Measurements from ENCODE around the gene SMG7. TPM values are rescaled to one million over a fixed set of nuclear protein-coding genes. Genes with fewer than 3 reads are reported as not detected.

Gene SMG7
- total RNA-seq, 1 donor from 2014 or later = 71.8 TPM

DNA sequence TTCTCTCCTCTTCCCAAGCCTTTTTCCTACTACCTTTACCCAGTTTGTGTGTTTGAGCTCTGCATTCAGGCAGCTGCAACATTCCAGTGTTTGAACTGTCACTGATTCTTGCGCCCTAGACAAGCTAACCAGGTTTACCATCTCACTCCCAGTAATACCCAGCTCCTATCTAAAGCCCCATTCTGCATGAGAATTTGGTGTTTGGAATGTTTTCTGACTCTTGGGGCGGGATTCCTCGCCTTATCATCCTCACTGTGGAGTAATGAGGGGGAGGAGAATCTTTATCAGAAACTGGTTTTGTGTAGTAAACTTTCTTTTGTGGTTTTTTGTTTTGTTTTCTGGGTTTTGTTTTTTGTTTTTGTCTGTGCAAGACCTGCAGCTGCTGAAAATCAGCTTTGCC lies 81.5 kb downstream of the SMG7 start:
- DNase-seq (ENCODE audit: low spot score, unreplicated experiment) = no peak
- H3K4me3 Mint-ChIP-seq (ENCODE audit: low read depth) = no peak overlapping the region

DNA sequence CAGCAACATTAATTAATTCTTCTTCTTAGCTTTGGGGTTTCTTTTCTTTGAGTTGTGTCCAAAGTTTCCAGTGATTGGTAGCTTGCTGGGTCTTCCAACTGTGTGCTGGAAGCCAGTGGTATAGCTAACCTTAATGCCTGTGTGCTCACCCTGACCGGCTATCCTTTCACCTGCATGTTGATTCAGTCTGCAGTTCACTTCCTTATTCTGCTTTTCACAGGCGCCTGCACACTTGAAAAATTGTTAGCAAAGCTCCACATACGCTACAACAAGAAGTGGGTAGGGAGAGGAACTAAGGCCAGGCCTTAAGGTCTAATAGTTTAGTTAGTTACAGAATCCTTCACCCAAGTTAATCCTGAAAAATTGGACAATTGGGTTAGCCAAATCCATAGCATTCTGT lies 82.3 kb downstream of the SMG7 start:
- DNase-seq (ENCODE audit: low spot score, unreplicated experiment) = no peak
- Mint-ChIP-seq H3K4me1 (ENCODE audit: low read depth) (peaks cover 18% of the 10 kb centered on the region), H3K36me3 (ENCODE audit: insufficient read depth) (peaks cover 23% of the 10 kb centered on the region), H3K4me3 (ENCODE audit: low read depth) (no peak overlapping the region), H3K27ac (no peak overlapping the region), H3K27me3 (no peaks in the 10 kb centered on the region), H3K9me3 (ENCODE audit: low read depth) (no peaks in the 10 kb centered on the region)
- TF ChIP-seq, protein P1, sequence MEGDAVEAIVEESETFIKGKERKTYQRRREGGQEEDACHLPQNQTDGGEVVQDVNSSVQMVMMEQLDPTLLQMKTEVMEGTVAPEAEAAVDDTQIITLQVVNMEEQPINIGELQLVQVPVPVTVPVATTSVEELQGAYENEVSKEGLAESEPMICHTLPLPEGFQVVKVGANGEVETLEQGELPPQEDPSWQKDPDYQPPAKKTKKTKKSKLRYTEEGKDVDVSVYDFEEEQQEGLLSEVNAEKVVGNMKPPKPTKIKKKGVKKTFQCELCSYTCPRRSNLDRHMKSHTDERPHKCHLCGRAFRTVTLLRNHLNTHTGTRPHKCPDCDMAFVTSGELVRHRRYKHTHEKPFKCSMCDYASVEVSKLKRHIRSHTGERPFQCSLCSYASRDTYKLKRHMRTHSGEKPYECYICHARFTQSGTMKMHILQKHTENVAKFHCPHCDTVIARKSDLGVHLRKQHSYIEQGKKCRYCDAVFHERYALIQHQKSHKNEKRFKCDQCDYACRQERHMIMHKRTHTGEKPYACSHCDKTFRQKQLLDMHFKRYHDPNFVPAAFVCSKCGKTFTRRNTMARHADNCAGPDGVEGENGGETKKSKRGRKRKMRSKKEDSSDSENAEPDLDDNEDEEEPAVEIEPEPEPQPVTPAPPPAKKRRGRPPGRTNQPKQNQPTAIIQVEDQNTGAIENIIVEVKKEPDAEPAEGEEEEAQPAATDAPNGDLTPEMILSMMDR (IDR thresholded peaks at IDR 0.05; ENCODE audit: unreplicated experiment) = no peak

More for the DNA sequence above, 81.5 kb downstream of the SMG7 start:
- H3K4me1 Mint-ChIP-seq (ENCODE audit: low read depth) = peaks cover 18% of the 10 kb centered on the region
- no peaks in the 10 kb centered on the region for H3K9me3 Mint-ChIP-seq (ENCODE audit: low read depth)
- TF ChIP-seq, protein P1 (IDR thresholded peaks at IDR 0.05; ENCODE audit: unreplicated experiment) = no peak
- peak overlapping the region; percentile 74 for H3K27ac Mint-ChIP-seq
- no peaks in the 10 kb centered on the region for H3K27me3 Mint-ChIP-seq
- peaks cover 24% of the 10 kb centered on the region for H3K36me3 Mint-ChIP-seq (ENCODE audit: insufficient read depth)

DNA sequence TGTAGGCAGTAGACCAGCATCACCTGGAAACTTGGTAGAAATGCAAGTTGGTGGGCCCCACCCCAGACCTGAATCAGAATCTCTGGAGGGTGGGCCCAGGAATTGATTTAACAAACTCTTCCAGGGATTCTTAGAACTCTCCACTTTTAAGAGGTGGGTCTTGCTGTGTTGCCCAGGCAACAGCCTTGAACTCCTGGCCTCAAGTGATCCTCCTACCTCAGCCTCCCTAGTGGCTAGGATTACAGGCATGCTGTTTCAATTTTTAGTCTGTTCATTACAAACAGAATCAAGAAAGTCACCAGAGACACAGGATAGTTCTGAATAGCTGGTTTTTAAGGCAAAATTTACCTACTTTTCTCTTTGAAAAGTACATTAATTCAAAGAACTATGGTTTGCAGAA lies 86.8 kb downstream of the SMG7 start:
- H3K27me3 Mint-ChIP-seq = no peaks in the 10 kb centered on the region
- no peaks in the 10 kb centered on the region for H3K9me3 Mint-ChIP-seq (ENCODE audit: low read depth)
- TF ChIP-seq, protein P1 (IDR thresholded peaks at IDR 0.05; ENCODE audit: unreplicated experiment) = no peak
- H3K27ac Mint-ChIP-seq = peak overlapping the region; percentile 30
- H3K4me1 Mint-ChIP-seq (ENCODE audit: low read depth) = peaks cover 6% of the 10 kb centered on the region
- DNase-seq (ENCODE audit: low spot score, unreplicated experiment) = no peak
- H3K4me3 Mint-ChIP-seq (ENCODE audit: low read depth) = no peak overlapping the region
- H3K36me3 Mint-ChIP-seq (ENCODE audit: insufficient read depth) = peaks cover 5% of the 10 kb centered on the region

- Mint-ChIP-seq H3K27me3 (no peaks in the 10 kb centered on the region), H3K36me3 (ENCODE audit: insufficient read depth) (peaks cover 2% of the 10 kb centered on the region), H3K27ac (peak overlapping the region; percentile 57), H3K4me3 (ENCODE audit: low read depth) (no peak overlapping the region), H3K9me3 (ENCODE audit: low read depth) (no peaks in the 10 kb centered on the region), H3K4me1 (ENCODE audit: low read depth) (no peaks in the 10 kb centered on the region)
- no peak for DNase-seq (ENCODE audit: low spot score, unreplicated experiment)
- TF ChIP-seq, protein P1 (IDR thresholded peaks at IDR 0.05; ENCODE audit: unreplicated experiment) = no peak
These were observed 90.4 kb downstream of the SMG7 start for GRCh38 chr1:183562701-183563100.

DNA sequence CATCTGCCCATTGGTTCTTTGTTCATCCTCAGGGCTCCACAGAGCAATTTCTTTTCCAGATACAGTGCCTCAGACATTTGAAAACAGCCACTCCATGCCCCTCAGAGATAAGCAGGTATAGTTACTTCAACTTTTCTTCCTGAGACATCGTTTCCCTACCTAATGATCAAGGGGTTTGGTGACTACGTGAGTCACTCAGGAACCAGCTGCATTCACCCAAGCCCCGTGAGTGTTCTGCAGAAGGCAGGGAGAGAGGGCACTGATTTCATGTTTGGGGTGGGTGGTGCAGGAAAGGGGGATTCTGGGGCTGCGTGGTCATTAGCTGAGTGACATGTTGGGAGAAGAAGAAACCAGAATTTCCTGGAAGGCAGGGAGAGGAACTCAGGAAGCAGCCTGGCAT lies 93.0 kb downstream of the SMG7 start:
- H3K4me3 Mint-ChIP-seq (ENCODE audit: low read depth) = no peak overlapping the region
- TF ChIP-seq, protein P1 (IDR thresholded peaks at IDR 0.05; ENCODE audit: unreplicated experiment) = no peak
- no peaks in the 10 kb centered on the region for H3K9me3 Mint-ChIP-seq (ENCODE audit: low read depth)
- H3K36me3 Mint-ChIP-seq (ENCODE audit: insufficient read depth) = no peaks in the 10 kb centered on the region
- no peak overlapping the region for H3K27ac Mint-ChIP-seq
- H3K4me1 Mint-ChIP-seq (ENCODE audit: low read depth) = no peaks in the 10 kb centered on the region
- no peak for DNase-seq (ENCODE audit: low spot score, unreplicated experiment)
- no peaks in the 10 kb centered on the region for H3K27me3 Mint-ChIP-seq

All from progenitor cell of endocrine pancreas (in vitro differentiated cells).